HG03469 (cell line): ENCODE data around the gene ADAMTS6.

Source experiments
- ATAC-seq: cut with Tn5 transposase; IDR thresholded peaks from one replicate; pipeline ENCODE4 v1.9.1; 2021; ENCODE audit warnings: mild to moderate bottlenecking, moderate library complexity, moderate number of reproducible peaks; ENCODE audit not compliant: unreplicated experiment

ADAMTS6 gene

DNA sequence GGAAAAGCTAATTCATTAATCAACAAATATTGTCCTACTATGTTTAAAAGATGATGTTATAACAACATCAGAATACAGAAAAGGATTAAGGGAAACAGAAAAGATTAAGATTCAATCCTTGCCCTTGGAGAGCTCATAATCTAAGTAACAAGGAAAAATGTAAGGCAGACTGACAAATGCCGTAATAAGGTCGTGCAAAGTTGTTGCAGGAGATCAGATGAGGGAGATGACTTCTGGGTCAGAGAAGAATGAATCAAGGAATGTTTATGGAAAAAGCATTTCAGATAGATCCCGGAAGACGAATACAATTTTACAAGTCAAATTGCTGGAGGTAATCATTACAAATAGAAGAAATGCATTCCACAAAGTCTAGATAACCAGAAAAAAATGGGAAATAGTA, 6.4 kb downstream of the ADAMTS6 start:
- no peak for ATAC-seq

DNA sequence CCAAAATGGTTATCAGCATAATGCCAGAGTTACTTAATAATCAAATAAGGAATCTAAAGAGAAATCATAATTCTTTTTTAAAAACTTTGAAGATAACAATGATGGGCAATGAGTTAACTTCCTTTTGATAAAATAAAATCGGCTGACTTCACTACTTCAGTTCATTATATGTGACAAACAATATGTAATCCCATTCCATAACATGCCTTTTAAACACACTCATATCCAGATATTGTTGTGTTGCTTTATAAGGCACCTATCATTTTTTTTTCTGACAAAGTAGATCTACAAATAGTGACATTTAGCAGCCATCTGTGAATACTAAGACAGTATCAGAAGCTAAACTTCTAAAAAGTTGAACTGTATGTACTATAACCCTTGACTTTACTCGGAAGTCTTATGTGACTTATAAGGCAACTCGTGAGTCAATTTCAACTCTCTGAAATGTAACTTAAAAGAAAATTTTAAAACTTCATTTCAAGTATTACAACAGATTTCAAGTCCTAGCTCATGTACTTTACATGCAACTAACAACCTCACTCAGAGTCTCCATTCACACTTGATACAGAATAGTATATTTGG, 7.5 kb downstream of the ADAMTS6 start:
- no peak for ATAC-seq

DNA sequence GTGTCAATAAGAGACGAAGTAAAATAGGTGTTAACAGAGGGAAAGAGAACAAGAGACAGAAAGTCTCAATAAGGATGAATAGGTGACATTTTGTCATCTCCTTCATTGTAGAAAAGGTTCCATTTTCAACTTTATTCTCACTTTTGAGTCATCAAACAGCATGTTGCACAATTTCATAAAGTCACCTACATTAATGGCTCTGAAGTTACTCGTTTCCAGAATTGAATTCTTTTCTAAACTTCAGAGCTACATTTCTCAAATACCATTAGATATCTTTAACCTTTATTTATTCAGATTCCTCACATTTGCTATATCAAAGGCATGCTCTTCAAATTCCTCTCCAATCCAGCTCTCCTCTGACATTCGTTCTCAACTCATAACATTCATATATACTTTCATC, 13.1 kb downstream of the ADAMTS6 start:
- ATAC-seq: no peak

DNA sequence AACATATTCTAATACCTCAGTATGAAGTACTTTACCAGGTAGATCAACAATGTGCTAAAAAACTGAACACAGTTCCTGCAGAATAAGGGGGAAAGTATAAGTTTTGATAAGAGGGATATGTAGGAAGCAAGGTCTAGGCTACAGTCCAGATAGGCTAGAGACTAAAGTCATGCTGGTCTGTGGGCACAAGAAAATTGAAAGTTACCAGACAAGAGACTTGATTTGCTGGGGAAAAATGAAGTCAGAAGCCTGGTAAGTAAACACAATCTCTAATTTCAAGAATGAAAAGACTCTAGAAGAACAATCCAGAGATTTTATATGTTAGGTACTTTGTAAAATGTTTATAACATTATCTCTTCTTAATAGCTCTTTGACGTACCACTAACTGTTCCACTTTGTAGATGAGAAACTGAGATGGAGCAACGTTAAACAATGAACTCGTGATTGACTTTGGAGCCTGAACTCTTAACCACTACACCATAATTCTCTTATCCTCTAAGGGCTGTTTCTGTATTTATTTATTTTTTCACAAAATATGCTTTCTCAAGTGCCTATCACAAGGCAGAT, 19.5 kb downstream of the ADAMTS6 start:
- no peak for ATAC-seq

DNA sequence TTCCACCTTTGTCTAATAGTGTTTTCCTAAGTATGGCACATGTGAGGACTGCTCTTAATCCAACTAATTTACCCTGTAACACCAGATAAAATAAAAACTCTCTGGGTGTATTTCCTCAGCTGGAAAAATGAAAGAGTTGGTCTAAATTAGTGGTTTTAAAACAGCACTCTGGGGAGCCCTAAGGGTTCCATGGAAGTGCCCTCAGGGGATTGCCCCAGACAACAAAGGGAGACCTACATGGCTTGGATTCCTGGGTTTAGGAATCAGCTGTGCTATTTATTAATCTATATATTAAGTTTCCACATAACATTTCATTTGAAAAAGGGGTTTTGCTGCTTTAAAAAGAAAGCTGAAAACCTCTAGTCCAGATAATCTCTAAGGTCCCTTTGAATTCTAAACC, 20.2 kb downstream of the ADAMTS6 start:
- no peak for ATAC-seq

DNA sequence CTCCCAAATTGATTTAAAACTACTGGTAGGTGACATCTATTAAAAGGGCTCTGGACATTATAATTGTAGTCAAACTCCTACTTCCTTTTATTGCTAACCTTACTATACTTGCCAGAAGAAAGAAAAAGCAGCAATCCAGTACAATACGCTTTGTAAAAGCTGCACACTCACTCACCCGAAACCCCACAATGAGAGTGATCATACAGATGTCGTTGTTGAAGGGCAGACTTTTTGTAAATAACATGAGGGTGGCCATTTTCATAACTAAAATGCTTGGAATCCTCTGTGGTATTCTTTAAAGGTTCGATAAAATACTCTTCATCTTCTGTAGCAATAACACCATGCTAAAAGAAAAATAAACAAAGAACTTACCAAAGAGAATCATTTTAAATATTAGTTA, 21.7 kb downstream of the ADAMTS6 start:
- ATAC-seq: no peak

DNA sequence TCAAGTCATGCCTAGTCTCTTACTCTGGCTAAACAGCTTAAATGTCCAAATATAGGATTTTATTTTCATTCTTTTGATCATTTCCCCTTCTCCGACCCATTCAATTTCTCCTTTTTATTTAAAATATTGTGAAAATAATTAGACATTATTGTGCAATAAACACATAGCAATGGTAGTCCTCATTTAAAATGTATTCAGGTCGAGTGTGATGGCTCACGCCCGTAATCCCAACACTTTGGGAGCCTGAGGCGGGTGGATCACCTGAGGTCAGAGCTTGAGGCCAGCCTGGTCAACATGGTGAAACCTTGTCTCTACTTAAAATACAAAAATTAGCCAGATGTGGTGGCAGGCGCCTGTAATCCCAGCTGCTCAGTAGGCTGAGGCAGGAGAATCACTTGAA, 26.7 kb downstream of the ADAMTS6 start:
- no peak for ATAC-seq

DNA sequence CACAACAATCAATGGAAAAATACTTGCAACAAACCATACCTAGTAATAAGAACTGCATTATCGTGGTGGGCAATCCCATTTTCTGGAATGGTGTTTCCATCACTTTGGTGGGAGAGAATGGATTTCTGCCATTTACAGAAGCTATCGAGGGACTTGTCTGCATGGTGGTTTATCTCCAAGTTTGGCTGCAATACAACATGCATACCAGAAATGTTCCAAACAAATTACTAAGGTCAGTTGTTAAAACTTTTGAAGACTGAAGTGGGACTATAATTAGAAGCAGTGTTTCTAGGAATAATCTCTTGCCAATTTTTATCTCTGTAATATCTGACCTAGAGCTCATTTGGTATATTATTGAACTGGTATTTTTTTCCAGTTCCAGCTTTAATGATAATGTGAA, 30.3 kb downstream of the ADAMTS6 start:
- no peak for ATAC-seq

DNA sequence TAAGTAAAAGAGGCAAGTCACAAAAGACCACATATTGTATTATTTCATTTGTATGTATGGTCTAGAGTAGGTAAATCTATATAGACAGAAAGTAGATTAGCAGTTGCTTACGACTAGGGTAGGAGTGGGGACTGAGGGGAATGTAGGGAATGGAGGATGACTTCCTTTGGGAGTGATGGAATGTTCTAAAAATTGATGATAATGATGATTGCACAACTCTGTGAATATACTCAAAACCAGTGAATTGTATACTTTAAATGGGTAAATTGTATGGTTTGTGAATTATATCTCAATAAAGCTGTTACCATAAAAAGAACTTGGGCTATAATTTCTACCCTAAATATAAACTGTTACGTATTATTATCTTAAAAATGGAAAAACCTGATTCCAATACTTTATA, 35.0 kb downstream of the ADAMTS6 start:
- ATAC-seq: no peak

DNA sequence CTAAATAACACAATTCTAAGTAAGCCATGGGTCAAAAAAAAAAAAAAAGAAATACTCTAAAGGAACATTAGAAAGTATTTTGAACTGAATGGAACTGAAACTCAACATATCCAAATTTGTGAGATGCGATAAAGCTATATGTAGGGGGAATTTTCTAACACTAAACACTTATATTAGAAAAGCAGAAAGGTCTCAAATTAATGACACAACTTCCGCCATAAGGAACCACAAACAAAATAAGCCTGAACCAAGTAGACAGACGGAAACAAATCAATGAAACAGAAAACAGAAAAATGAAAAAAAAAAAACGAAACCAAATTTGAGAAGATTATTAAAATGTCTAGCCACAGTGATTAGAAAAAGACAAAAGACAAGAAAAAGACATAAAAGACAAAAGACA, 39.9 kb downstream of the ADAMTS6 start:
- no peak for ATAC-seq

DNA sequence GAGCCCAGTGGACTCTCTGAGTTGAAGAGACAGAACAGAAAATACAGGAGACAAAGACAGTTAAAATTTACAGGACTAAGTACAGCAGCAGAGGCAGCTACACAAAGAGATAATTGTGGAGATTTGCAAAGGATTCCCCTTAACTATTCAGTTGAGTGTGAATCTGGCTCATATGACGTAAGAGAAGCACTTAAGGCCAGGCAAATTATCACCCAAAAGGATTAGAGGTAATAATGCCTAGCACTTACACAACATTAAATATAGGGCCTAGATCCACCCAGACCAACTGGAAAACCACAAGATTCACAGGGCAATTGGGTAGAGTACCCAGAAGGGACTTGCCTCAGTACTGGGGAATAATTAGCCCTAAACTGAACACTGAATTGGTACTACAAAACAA, 41.3 kb downstream of the ADAMTS6 start:
- no peak for ATAC-seq

DNA sequence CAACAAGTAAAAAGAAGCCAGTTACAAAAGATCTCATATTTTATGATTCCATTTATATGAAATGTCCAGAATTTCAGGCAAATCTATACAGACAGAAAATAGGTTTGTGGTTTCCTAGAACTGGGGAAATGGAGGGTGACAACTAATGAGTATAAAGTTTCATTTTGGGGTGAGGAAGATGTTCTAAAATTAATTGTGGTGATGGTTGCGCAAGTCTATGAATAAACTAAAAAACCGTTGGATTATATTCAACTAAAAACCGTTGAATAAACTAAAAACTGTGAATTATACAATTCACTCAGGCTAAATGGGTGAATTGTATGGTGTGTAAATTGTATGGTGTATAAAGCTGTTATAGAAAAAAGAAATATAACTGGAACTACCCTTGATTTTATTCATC, 47.6 kb downstream of the ADAMTS6 start:
- no peak for ATAC-seq

DNA sequence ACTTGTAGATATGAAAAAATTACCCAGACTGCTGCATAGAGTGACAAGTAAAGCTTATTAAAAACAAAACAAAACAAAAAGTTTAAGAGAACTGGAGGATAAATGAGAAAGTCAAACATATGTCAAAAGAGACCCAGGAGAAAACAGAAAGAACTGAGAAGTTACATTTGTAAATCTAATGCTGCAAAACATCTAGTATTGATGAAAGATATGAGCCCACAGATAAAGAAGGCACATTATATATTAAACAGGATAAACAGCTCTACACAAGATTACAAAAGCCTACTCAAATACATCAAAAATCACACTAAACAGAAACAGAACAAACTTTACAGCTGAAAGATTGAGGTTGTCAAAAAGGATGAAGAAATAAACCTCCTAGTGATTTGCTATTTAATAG, 55.1 kb downstream of the ADAMTS6 start:
- no peak for ATAC-seq

DNA sequence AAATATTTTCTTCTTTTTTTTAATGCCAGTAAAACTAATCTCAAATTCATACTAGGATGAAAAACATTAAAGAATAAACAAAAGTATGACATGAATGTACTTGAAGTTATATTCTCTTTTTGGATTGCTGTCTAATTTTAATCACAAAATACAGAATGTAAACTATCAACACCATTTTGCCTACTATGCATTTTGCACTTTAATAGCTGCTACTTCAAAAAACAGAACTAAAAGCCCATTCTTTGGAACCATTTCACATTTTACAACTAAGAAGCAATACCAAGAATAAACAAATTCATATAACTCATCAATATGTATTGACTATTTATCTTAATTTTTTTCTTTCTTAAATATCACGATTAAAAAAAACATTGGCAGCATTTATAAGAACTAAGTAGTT, 58.1 kb downstream of the ADAMTS6 start:
- no peak for ATAC-seq

DNA sequence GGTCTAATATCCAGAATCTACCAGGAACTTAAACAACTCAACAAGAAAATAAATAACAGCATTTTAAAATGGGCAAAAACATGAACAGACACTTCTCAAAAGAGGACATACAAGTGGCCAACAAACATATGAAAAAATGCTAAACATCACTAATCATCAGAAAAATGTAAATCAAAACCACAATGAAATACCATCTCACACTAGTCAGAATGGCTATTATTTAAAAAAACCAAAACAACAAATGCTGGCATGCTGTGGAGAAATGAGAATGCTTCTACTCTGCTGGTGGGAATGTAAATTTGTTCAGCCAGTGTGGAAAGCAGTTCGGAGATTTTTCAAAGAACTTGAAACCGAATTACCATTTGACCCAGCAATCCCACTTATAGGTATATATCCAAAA, 63.1 kb downstream of the ADAMTS6 start:
- no peak for ATAC-seq

DNA sequence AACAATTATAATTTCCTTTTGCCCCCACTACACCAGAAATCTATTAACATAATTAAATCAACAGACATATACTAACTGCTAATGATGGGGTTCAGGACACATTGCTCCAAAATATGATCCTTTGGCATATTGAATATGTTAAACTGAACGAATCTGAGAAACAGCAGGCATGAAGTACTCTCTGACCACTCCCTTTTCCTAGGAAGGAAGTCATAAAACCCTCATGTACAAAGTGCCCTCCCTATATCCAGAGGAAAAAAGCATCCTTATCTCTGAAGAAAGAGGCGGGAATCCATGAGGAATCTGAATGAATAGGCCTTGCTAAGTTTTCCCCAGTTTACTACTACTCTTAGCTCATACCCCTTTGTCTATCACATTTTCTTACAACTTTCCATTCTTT, 67.9 kb downstream of the ADAMTS6 start:
- ATAC-seq: no peak

DNA sequence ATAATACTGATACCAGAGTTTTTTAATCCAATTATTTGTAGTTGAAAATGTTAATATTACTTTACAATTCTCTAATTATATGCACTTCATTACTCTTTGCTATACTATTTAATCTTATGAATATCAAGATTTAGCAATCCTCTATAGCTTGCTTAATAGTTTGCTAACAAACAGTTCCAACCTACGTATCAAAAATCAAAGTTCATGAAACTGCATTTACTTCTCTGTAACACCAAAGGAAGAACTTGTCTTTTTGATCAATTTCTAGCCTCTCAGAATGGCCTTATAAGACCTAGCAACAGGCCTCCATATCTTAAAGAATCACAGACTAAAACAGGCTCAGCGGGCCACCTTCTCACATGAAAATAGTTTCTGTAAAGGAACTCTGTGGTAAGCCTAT, 68.9 kb downstream of the ADAMTS6 start:
- ATAC-seq: no peak

DNA sequence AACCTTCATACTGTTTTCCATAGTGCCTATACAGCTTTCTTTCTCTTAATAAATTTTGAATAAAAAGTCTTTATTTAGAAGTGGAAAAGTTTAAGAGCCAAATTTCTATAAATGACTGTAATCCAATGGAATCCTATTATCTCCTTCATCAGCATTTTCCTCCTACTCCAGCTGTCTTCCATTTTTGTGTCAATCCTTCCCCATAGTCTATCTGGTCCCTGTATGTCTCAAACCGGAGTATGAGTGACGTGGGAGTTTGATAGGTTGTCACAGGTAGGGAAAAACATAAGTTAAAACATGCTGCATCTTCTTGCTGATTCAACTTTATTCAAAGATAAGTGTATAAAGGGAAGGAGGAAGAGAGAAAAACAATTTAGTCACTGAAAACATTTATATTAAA, 70.4 kb downstream of the ADAMTS6 start:
- no peak for ATAC-seq

DNA sequence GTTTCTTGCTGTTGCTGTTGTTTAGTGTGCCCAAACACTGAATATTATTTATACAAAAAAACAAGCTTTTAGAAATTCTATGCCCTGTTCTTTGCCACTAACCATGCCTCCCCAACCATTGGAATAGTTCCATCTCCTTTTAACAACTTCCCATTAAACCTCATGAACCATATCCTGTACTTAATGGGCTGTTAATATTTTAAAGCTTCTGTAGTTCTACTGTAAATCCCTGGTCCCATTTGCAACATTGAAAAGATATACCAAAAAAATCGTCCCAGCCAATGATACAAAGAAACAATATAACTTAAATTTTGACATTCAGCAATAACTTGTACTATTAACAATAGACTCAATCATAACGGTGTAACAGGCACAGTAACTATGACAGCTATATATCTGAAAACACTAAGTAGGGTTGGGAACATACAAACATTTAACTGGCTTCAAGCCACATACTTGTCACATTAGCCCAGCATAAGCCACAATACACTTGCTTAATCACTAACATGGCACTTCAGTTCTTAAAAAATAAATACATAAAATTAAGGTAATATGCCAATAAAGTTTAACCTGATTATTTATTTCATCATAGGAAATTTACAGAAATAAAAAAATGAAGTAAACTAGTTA, 86.1 kb downstream of the ADAMTS6 start:
- ATAC-seq: no peak

DNA sequence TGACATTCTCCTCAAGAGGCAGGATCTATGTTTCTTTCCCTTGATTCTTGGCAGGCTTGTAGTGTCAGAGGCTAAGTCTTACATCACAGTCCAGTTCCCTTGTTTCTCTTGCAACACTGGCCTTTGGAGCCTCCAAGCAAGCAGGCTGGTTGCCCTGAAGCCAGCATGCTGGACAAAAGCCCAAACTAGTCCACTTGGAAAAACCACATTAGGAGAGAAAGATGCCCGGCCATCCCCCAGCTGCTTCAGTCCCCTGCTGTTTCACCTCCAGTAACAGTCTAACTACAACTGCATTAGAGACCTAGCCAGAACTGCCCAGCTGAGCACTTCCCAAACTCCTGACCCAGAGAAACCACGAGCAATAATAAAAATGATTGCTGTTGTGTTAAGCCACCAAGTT, 87.6 kb downstream of the ADAMTS6 start:
- ATAC-seq: no peak

DNA sequence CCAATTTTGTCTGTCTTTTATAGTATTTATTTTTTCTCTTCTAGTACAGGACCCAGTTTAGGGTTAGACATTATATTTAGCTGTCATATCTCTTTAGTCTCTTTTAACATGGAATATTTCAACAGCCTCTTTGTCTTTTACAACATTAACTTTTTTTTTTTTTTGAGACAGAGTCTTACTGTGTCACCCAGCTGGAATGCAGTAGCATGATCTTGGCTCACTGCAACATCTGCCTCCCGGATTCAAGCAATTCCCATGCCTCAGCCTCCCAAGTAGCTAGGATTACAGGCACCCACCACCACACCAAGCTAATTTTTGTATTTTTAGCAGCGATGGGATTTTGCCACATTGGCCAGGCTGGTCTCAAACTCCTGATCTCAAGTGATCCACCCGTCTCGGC, 90.1 kb downstream of the ADAMTS6 start:
- ATAC-seq: no peak

DNA sequence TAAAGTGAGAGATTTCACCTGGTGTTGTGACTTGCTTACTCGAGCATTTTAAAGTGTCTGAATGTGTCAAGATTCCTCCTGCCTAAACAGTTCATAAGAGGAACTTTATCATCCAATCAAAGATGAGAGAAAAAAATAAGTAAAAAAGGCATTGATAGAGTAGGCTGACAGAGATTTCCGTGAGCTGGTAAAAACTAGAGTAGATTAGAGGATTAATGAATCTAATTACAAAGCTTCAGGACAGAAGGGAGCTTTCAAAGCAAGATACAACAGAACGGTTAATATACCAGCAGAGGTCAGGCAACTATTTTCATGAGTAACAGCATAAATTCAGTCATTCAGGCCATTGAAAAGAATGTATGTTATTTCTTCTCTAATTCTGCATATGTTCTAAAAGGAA, 91.5 kb downstream of the ADAMTS6 start:
- ATAC-seq: no peak

DNA sequence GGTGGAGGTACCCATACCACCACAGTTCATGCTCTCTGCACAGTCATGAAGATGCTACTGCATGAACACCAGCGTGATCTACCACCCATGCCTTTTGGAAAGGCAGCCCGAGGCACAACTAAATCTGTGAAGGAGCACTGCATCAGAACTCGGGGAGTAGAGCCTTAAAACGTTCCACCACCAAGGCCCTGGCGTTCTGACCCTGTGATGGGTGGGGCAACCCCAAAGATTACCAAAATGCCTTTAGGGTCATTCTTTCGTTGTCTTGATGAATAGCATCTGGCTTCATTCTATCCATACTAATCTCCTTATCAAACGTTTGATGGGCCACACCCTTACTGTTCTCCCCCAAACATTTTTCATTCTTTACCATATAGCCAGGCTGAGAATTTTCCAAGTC, 97.9 kb downstream of the ADAMTS6 start:
- ATAC-seq: no peak
